GM23338 (cell line): ENCODE measurements around the gene SASH1.

Source experiments
- CREB1 ChIP-seq: fragments of 250-450 bp; sonication (Bioruptor Pico); IDR thresholded peaks from 2 replicates; pipeline ENCODE4 v1.5.0; 2020; ENCODE audit warnings: low read depth, mild to moderate bottlenecking, moderate library complexity
- EZH2 ChIP-seq: fragments of 200-600 bp; sonication (generic); IDR thresholded peaks from one replicate; pipeline ENCODE4 v1.8.0; 2017; ENCODE audit warnings: antibody characterized with exemption, mild to moderate bottlenecking, low read depth; ENCODE audit not compliant: unreplicated experiment
- EZH2phosphoT487 ChIP-seq: fragments of 200-600 bp; sonication (generic); IDR thresholded peaks from one replicate; pipeline ENCODE4 v1.8.1; 2018; ENCODE audit warnings: antibody characterized with exemption; ENCODE audit not compliant: unreplicated experiment
- JUNB ChIP-seq: IDR thresholded peaks from one replicate; pipeline ENCODE4 v1.6.1; 2016; ENCODE audit warnings: antibody characterized with exemption; ENCODE audit not compliant: unreplicated experiment
- NANOG ChIP-seq: IDR thresholded peaks from 2 replicates; pipeline ENCODE4 v1.6.1; 2016; ENCODE audit warnings: antibody characterized with exemption, borderline replicate concordance
- POLR2AphosphoS5 ChIP-seq: IDR thresholded peaks from 2 replicates; pipeline ENCODE4 v1.6.1; 2016; ENCODE audit warnings: antibody characterized with exemption, low read depth
- ZNF114 ChIP-seq: fragments of 250-450 bp; sonication (Bioruptor Pico); IDR thresholded peaks from 2 replicates; pipeline ENCODE4 v1.5.0; 2020; ENCODE audit warnings: mild to moderate bottlenecking, moderate library complexity
- ZNF331 ChIP-seq: fragments of 250-450 bp; sonication (Bioruptor Pico); IDR thresholded peaks from 2 replicates; pipeline ENCODE4 v1.5.0; 2020; ENCODE audit warnings: low read depth, mild to moderate bottlenecking, moderate library complexity
- TF ChIP-seq, protein P1 (sequence below), 2 experiments: fragments of 200-600 bp in 1 of 2; sonication (generic) in 1 of 2; conservative IDR thresholded peaks; 2 replicates each; pipeline versions ENCODE4 v1.5.1 to v1.6.1; 2016 to 2017; ENCODE audit warnings: antibody characterized with exemption in 2 of 2, low read depth in 2 of 2, mild to moderate bottlenecking in 2 of 2, moderate library complexity in 1 of 2
- TF ChIP-seq, protein P2 (sequence below): IDR thresholded peaks from one replicate; pipeline ENCODE4 v1.6.1; 2018; ENCODE audit warnings: antibody characterized with exemption; ENCODE audit not compliant: unreplicated experiment
- TF ChIP-seq, protein P3 (sequence below): IDR thresholded peaks from 2 replicates; pipeline ENCODE4 v1.6.1; 2016; ENCODE audit warnings: antibody characterized with exemption

DNA sequence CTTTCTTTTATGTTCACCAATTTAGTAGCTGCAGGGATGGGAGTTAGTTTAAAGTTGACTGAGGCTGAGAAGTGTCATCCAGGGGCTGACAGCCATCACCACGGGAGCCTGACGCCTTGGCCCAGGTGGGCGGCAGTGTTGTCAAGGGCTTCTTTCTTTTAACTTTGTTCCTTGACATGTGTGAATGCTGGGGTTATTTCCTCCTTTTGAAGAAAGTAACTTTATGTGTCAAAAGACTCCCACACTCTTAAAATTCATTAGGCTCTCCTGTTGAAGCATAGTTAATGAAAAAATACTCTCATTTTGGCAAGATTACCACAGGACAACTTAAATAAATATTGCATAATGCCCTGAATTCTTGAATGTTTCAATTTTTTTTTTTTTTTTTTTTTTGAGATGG lies 50.0 kb downstream of the SASH1 start:
- TF ChIP-seq, protein P1, sequence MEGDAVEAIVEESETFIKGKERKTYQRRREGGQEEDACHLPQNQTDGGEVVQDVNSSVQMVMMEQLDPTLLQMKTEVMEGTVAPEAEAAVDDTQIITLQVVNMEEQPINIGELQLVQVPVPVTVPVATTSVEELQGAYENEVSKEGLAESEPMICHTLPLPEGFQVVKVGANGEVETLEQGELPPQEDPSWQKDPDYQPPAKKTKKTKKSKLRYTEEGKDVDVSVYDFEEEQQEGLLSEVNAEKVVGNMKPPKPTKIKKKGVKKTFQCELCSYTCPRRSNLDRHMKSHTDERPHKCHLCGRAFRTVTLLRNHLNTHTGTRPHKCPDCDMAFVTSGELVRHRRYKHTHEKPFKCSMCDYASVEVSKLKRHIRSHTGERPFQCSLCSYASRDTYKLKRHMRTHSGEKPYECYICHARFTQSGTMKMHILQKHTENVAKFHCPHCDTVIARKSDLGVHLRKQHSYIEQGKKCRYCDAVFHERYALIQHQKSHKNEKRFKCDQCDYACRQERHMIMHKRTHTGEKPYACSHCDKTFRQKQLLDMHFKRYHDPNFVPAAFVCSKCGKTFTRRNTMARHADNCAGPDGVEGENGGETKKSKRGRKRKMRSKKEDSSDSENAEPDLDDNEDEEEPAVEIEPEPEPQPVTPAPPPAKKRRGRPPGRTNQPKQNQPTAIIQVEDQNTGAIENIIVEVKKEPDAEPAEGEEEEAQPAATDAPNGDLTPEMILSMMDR (conservative IDR thresholded peaks at IDR 0.05; ENCODE audit: low read depth in 2 of 2) = no peak
- TF ChIP-seq EZH2 (no peak), ZNF114 (CRISPR knock-in tag) (no peak), EZH2phosphoT487 (no peak), NANOG (no peak), CREB1 (CRISPR knock-in tag) (no peak), POLR2AphosphoS5 (no peak), ZNF331 (CRISPR knock-in tag) (no peak), JUNB (no peak)
- TF ChIP-seq, protein P2, sequence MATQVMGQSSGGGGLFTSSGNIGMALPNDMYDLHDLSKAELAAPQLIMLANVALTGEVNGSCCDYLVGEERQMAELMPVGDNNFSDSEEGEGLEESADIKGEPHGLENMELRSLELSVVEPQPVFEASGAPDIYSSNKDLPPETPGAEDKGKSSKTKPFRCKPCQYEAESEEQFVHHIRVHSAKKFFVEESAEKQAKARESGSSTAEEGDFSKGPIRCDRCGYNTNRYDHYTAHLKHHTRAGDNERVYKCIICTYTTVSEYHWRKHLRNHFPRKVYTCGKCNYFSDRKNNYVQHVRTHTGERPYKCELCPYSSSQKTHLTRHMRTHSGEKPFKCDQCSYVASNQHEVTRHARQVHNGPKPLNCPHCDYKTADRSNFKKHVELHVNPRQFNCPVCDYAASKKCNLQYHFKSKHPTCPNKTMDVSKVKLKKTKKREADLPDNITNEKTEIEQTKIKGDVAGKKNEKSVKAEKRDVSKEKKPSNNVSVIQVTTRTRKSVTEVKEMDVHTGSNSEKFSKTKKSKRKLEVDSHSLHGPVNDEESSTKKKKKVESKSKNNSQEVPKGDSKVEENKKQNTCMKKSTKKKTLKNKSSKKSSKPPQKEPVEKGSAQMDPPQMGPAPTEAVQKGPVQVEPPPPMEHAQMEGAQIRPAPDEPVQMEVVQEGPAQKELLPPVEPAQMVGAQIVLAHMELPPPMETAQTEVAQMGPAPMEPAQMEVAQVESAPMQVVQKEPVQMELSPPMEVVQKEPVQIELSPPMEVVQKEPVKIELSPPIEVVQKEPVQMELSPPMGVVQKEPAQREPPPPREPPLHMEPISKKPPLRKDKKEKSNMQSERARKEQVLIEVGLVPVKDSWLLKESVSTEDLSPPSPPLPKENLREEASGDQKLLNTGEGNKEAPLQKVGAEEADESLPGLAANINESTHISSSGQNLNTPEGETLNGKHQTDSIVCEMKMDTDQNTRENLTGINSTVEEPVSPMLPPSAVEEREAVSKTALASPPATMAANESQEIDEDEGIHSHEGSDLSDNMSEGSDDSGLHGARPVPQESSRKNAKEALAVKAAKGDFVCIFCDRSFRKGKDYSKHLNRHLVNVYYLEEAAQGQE = no peak
- TF ChIP-seq, protein P3, sequence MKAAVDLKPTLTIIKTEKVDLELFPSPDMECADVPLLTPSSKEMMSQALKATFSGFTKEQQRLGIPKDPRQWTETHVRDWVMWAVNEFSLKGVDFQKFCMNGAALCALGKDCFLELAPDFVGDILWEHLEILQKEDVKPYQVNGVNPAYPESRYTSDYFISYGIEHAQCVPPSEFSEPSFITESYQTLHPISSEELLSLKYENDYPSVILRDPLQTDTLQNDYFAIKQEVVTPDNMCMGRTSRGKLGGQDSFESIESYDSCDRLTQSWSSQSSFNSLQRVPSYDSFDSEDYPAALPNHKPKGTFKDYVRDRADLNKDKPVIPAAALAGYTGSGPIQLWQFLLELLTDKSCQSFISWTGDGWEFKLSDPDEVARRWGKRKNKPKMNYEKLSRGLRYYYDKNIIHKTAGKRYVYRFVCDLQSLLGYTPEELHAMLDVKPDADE = no peak
